ENCODE results near the gene VWA8. TPM values are rescaled to one million over a fixed set of nuclear protein-coding genes. Genes with fewer than 3 reads are reported as not detected.
"Not testable (repeated sequence)": the region's sequence is repeated elsewhere in the genome, so short reads cannot be mapped to it uniquely, and the experiment has no call there.

VWA8 gene
- total RNA-seq, 4 donors from 2014 or later, result 27.7 to 47.7 (median 39.5) TPM

DNA sequence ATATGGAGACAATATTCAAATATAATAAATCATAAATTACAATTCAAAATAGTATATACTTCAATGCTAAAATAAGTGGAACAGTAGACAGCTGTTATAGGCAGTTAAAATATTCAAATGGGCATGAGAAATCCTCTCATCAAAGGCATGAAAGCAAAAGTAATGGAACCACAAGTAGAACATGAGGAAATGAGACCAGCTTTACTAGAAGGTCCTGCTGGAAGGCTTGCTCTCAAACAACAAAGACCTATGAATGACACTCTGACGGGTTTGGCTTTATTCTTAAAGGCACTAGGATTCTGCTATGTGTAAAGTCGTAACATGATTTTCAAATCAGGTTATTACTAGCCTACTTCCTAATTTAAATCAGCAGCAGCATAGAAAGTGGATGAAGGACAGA, 148.1 kb downstream of the VWA8 start:
- H3K36me3 ChIP-seq, result peaks cover 0 to 23% (median 0%) of the 10 kb centered on the region in 3 donors
- H3K27ac ChIP-seq, result no peak overlapping the region
- no peaks in the 10 kb centered on the region for H3K9me3 ChIP-seq
- H3K4me3 ChIP-seq, result no peak overlapping the region
- DNase-seq, result no peak
- TF ChIP-seq, protein P1, sequence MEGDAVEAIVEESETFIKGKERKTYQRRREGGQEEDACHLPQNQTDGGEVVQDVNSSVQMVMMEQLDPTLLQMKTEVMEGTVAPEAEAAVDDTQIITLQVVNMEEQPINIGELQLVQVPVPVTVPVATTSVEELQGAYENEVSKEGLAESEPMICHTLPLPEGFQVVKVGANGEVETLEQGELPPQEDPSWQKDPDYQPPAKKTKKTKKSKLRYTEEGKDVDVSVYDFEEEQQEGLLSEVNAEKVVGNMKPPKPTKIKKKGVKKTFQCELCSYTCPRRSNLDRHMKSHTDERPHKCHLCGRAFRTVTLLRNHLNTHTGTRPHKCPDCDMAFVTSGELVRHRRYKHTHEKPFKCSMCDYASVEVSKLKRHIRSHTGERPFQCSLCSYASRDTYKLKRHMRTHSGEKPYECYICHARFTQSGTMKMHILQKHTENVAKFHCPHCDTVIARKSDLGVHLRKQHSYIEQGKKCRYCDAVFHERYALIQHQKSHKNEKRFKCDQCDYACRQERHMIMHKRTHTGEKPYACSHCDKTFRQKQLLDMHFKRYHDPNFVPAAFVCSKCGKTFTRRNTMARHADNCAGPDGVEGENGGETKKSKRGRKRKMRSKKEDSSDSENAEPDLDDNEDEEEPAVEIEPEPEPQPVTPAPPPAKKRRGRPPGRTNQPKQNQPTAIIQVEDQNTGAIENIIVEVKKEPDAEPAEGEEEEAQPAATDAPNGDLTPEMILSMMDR (IDR thresholded peaks at IDR 0.05), result no peak
- no peak for TF ChIP-seq POLR2A (IDR thresholded peaks at IDR 0.05)
- peaks cover 0 to 5% (median 0%) of the 10 kb centered on the region in 4 donors for H3K4me1 ChIP-seq
- H3K27me3 ChIP-seq, result no peaks in the 10 kb centered on the region

DNA sequence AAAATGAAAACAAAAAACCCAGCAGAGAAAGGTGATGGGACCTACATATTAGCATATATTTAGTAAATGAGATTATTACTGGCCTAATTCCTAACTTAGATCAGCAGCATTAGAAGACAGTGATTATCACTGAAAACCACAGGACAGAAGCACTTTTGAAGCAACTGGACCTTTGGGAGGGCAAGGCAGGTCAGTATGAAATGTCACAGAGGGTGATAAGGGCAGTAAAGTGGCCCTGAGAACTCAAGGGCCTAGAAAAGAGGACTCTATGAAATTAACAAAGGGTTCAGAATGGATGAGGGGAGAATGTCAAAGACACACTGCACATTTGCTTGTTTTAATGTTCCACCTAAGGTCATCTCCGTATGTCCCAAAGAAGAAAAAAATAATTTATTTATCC, 148.7 kb downstream of the VWA8 start:
- Histone ChIP-seq H3K27me3 (no peaks in the 10 kb centered on the region), H3K9me3 (no peaks in the 10 kb centered on the region), H3K4me3 (no peak overlapping the region), H3K4me1 (peaks cover 0 to 5% (median 0%) of the 10 kb centered on the region in 4 donors), H3K36me3 (peaks cover 0 to 18% (median 0%) of the 10 kb centered on the region in 3 donors), H3K27ac (no peak overlapping the region)
- DNase-seq, result no peak
- TF ChIP-seq POLR2A (IDR thresholded peaks at IDR 0.05), result no peak
- TF ChIP-seq, protein P1 (IDR thresholded peaks at IDR 0.05), result no peak

DNA sequence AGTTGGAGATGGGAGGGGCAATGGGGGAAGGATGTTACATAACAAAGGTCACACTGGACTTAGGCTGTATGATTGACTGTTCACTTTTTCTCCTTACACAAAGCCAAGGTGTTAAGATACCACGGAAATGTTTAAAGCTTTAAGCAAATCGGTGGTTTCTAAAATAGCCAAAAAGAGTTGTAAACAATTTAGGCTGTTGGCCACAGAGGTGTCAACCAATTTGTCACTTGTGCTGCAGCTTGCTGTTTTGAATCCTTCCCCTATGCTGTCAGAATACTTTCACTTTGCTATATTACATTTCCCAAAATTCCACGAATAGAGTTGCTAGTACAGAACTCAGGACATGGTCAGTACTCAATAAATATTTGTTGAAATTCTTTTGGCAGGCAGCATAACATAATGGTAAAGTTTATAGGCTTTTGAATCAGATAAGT, 149.3 kb downstream of the VWA8 start:
- Histone ChIP-seq H3K36me3 (peaks cover 0 to 18% (median 0%) of the 10 kb centered on the region in 3 donors), H3K27ac (no peak overlapping the region), H3K4me3 (no peak overlapping the region), H3K4me1 (peaks cover 0 to 5% (median 0%) of the 10 kb centered on the region in 4 donors), H3K27me3 (no peaks in the 10 kb centered on the region), H3K9me3 (no peaks in the 10 kb centered on the region)
- DNase-seq, result no peak
- no peak for TF ChIP-seq POLR2A (IDR thresholded peaks at IDR 0.05)
- TF ChIP-seq, protein P1 (IDR thresholded peaks at IDR 0.05), result no peak

DNA sequence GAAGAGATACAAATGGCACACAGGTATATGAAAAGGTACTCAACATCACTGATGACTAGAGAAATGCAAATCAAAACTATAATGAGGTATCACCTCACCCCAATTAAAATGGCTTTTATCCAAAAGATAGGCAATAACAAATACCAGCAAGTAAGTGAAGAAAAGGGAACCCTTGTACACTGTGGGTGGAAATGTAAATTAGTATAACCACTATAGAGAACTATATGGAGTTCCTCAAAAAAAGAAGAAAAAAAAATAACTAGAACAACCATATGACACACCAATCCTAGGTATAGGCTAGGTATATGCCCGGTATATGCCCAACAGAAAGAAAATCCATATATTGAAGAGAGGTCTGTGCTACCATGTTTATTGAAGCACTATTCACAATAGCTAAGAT, 150.9 kb downstream of the VWA8 start:
- Histone ChIP-seq H3K36me3 (peaks cover 0 to 18% (median 0%) of the 10 kb centered on the region in 3 donors), H3K27ac (no peak overlapping the region), H3K4me3 (no peak overlapping the region), H3K27me3 (no peaks in the 10 kb centered on the region), H3K9me3 (no peaks in the 10 kb centered on the region), H3K4me1 (peaks cover 0 to 5% (median 0%) of the 10 kb centered on the region in 4 donors)
- no peak for DNase-seq
- TF ChIP-seq, protein P1 (IDR thresholded peaks at IDR 0.05), result no peak
- TF ChIP-seq POLR2A (IDR thresholded peaks at IDR 0.05), result no peak

DNA sequence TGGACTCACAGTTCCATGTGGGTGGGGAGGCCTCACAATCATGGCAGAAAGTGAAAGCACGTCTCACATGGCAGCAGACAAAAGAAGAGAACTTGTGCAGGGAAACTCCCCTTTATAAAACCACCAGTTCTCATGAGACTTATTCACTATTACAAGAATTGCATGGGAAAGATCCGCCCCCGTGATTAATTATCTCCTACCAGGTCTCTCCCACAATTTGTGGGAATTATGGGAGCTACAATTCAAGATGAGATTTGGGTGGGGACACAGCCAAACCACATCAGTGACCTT, 157.5 kb downstream of the VWA8 start:
- peaks cover 0 to 17% (median 2%) of the 10 kb centered on the region in 3 donors for H3K36me3 ChIP-seq
- not testable (repeated sequence) for H3K4me3 ChIP-seq, DNase-seq, H3K27ac ChIP-seq, H3K4me1 ChIP-seq, H3K27me3 ChIP-seq, H3K9me3 ChIP-seq

DNA sequence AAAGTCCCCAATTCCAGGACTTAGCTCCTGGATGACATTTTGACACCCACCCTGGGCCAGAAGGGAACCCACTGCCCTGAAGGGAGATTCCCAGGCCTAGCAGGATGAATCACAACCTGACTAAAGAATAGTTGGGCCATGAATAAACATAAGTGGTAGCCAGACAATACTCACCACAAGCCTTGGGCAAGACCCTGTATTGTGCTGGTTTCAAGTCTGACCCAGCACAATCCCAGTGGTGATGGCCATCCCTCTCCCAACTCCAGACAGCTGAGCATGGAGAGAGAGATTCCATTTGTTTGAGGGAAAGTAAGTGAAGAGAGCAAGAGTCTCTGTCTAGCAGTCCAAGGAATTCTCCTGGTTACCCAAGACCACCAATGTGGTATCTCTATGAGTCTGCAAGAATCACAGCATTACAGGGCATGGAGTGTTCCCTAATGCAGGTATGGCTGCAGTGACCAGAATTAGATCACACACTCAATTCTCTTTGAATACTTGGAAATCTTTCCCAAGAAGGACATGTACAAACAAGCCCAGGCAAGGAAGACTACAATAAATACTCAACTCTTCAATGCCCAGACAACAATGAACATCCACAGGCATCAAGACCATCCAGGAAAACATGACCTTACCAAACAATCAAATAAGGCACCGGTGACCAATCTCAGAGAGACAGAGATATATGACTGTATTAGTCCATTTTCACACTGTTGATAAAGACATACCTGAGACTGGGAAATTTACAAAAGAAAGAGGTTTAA, 158.0 kb downstream of the VWA8 start:
- Histone ChIP-seq H3K36me3 (peaks cover 0 to 17% (median 2%) of the 10 kb centered on the region in 3 donors), H3K9me3 (no peaks in the 10 kb centered on the region), H3K27ac (no peak overlapping the region), H3K4me1 (no peaks in the 10 kb centered on the region), H3K4me3 (no peak overlapping the region), H3K27me3 (peaks cover 0 to 4% of the 10 kb centered on the region in 2 donors)
- DNase-seq, result no peak
- TF ChIP-seq, protein P1 (IDR thresholded peaks at IDR 0.05), result no peak
- no peak for TF ChIP-seq POLR2A (IDR thresholded peaks at IDR 0.05)
